DOHH2 (cell line): ENCODE data around the gene RALGDS.
"Not testable (repeated sequence)": the region's sequence is repeated elsewhere in the genome, so short reads cannot be mapped to it uniquely, and the experiment has no call there.

Experiments used
- H3F3A ChIP-seq: fragments of 200-600 bp; sonication (generic), shearing (Covaris generic); 2 replicates; pipeline ENCODE4 v1.6.0; 2016; ENCODE audit warnings: antibody characterized with exemption, mild to moderate bottlenecking; ENCODE audit not compliant: control insufficient read depth, insufficient read depth
- H3K27ac ChIP-seq: fragments of 200-600 bp; sonication (generic); 2 replicates; pipeline ENCODE4 v1.5.1; 2014; ENCODE audit warnings: low read depth, mild to moderate bottlenecking, low read length, moderate library complexity
- H3K27me3 ChIP-seq: fragments of 200-600 bp; sonication (generic); 2 replicates; pipeline ENCODE4 v1.6.1; 2014; ENCODE audit warnings: mild to moderate bottlenecking, low read length, mixed read lengths; ENCODE audit not compliant: control insufficient read depth
- H3K36me3 ChIP-seq: fragments of 200-600 bp; sonication (generic); 2 replicates; pipeline ENCODE4 v1.6.1; 2014; ENCODE audit warnings: mild to moderate bottlenecking, low read length, moderate library complexity, mixed read lengths; ENCODE audit not compliant: control insufficient read depth
- H3K4me1 ChIP-seq: fragments of 200-600 bp; sonication (generic); 2 replicates; pipeline ENCODE4 v1.6.1; 2014; ENCODE audit warnings: mild to moderate bottlenecking, low read length, mixed read lengths; ENCODE audit not compliant: control insufficient read depth
- H3K4me2 ChIP-seq: fragments of 200-600 bp; sonication (generic); 2 replicates; pipeline ENCODE4 v1.6.0; 2014; ENCODE audit warnings: mild to moderate bottlenecking, low read length, moderate library complexity
- H3K4me3 ChIP-seq: fragments of 200-600 bp; sonication (generic); 2 replicates; pipeline ENCODE4 v1.5.1; 2014; ENCODE audit warnings: mild to moderate bottlenecking, low read length, mixed read lengths
- H3K79me2 ChIP-seq: fragments of 200-600 bp; sonication (generic); 2 replicates; pipeline ENCODE4 v1.6.1; 2014; ENCODE audit warnings: mild to moderate bottlenecking, low read length, mixed read lengths; ENCODE audit not compliant: control insufficient read depth
- H3K9me2 ChIP-seq: fragments of 200-600 bp; sonication (generic); replicated peaks from 2 replicates; pipeline ENCODE4 v1.6.1; 2014; ENCODE audit warnings: mild to moderate bottlenecking, low read length, mixed read lengths; ENCODE audit not compliant: control insufficient read depth
- H3K9me3 ChIP-seq: fragments of 200-600 bp; sonication (generic); 2 replicates; pipeline ENCODE4 v1.6.1; 2014; ENCODE audit warnings: antibody characterized with exemption, low read length, mixed read lengths; ENCODE audit not compliant: control insufficient read depth, insufficient read depth
- H4K20me1 ChIP-seq: fragments of 200-600 bp; sonication (generic); 2 replicates; pipeline ENCODE4 v1.6.0; 2014; ENCODE audit warnings: low read depth, mild to moderate bottlenecking, antibody characterized with exemption, low read length, moderate library complexity; ENCODE audit not compliant: control insufficient read depth, insufficient read depth
- CTCF ChIP-seq: fragments of 200-600 bp; sonication (generic); IDR thresholded peaks from one replicate; pipeline ENCODE4 v1.5.1; 2014; ENCODE audit warnings: antibody characterized with exemption, mild to moderate bottlenecking, low read depth, low read length; ENCODE audit not compliant: poor library complexity, severe bottlenecking
- EZH2phosphoT487 ChIP-seq: fragments of 200-600 bp; sonication (generic); IDR thresholded peaks from 2 replicates; pipeline ENCODE4 v1.6.1; 2017; ENCODE audit warnings: borderline replicate concordance, mild to moderate bottlenecking, antibody characterized with exemption, low read length, moderate library complexity, mixed read lengths

The RALGDS gene

GRCh38 chr9:133088146-133088750 is 32.8 kb downstream of the RALGDS start:
- H3K27me3 ChIP-seq = no peaks in the 10 kb centered on the region
- H3K4me3 ChIP-seq = no peak overlapping the region
- H4K20me1 ChIP-seq = no peaks in the 10 kb centered on the region
- TF ChIP-seq CTCF (no peak), EZH2phosphoT487 (no peak)
- H3K4me2 ChIP-seq = no peak overlapping the region
- H3K9me3 ChIP-seq = no peaks in the 10 kb centered on the region
- H3K9me2 ChIP-seq = no peaks in the 10 kb centered on the region
- H3K4me1 ChIP-seq = no peaks in the 10 kb centered on the region
- no peaks in the 10 kb centered on the region; the same call in 1 of the 2 replicates for H3F3A ChIP-seq
- no peaks in the 10 kb centered on the region for H3K36me3 ChIP-seq
- no peak overlapping the region for H3K27ac ChIP-seq
- no peaks in the 10 kb centered on the region for H3K79me2 ChIP-seq

GRCh38 chr9:133087429-133088145 is 33.5 kb downstream of the RALGDS start:
- no peak overlapping the region for H3K4me2 ChIP-seq
- H3K27ac ChIP-seq = no peak overlapping the region
- no peaks in the 10 kb centered on the region for H3K79me2 ChIP-seq

GRCh38 chr9:133086894-133087293 is 34.1 kb downstream of the RALGDS start:
- Histone ChIP-seq H3K9me2 (no peaks in the 10 kb centered on the region), H3F3A (no peaks in the 10 kb centered on the region; the same call in 1 of the 2 replicates), H3K4me3 (no peak overlapping the region), H3K27ac (no peak overlapping the region), H3K27me3 (no peaks in the 10 kb centered on the region), H3K4me1 (no peaks in the 10 kb centered on the region), H3K4me2 (no peak overlapping the region), H4K20me1 (no peaks in the 10 kb centered on the region), H3K36me3 (no peaks in the 10 kb centered on the region), H3K79me2 (no peaks in the 10 kb centered on the region), H3K9me3 (no peaks in the 10 kb centered on the region)
- TF ChIP-seq CTCF (no peak), EZH2phosphoT487 (no peak)

More at GRCh38 chr9:133087429-133088145, 33.5 kb downstream of the RALGDS start:
- H3K36me3 ChIP-seq = no peaks in the 10 kb centered on the region
- no peaks in the 10 kb centered on the region for H3K4me1 ChIP-seq
- H3K9me3 ChIP-seq = no peaks in the 10 kb centered on the region
- H4K20me1 ChIP-seq = no peaks in the 10 kb centered on the region
- no peak for TF ChIP-seq CTCF
- H3F3A ChIP-seq = no peaks in the 10 kb centered on the region; the same call in 1 of the 2 replicates
- no peak overlapping the region for H3K4me3 ChIP-seq
- no peaks in the 10 kb centered on the region for H3K27me3 ChIP-seq
- no peaks in the 10 kb centered on the region for H3K9me2 ChIP-seq

GRCh38 chr9:133086212-133086860 is 34.7 kb downstream of the RALGDS start:
- H3K27ac ChIP-seq, H3K4me2 ChIP-seq, H3K4me1 ChIP-seq, H3K4me3 ChIP-seq, H3K79me2 ChIP-seq, H4K20me1 ChIP-seq, H3K36me3 ChIP-seq, H3K9me3 ChIP-seq, H3F3A ChIP-seq, H3K9me2 ChIP-seq, H3K27me3 ChIP-seq: not testable (repeated sequence)

- H3K27ac ChIP-seq, H3K79me2 ChIP-seq, H3K4me3 ChIP-seq, H3K27me3 ChIP-seq, H3K9me2 ChIP-seq, H3K36me3 ChIP-seq, H3K4me2 ChIP-seq, H3K4me1 ChIP-seq, H3K9me3 ChIP-seq, H4K20me1 ChIP-seq, H3F3A ChIP-seq: not testable (repeated sequence)
These were observed 37.4 kb downstream of the RALGDS start for GRCh38 chr9:133083688-133084087.
